Vagina (tissue), 2 donors: ENCODE measurements around the gene C10orf105.

ENCODE experiments used
- CTCF ChIP-seq, 3 experiments: fragments of 450-650 bp in 2 of 3; fragments of 200-600 bp in 1 of 3; sonication (generic) in 1 of 3; IDR thresholded peaks; one replicate each; pipeline ENCODE4 v1.5.1; 2017 to 2019; ENCODE audit warnings: antibody characterized with exemption in 3 of 3, mild to moderate bottlenecking in 2 of 3, moderate library complexity in 2 of 3
- POLR2A ChIP-seq, 2 donors: fragments of 450-650 bp; IDR thresholded peaks; one replicate each; pipeline ENCODE4 v1.6.1; 2017; ENCODE audit warnings: antibody characterized with exemption in 2 of 2, mild to moderate bottlenecking in 2 of 2, moderate library complexity in 2 of 2
- POLR2AphosphoS5 ChIP-seq, 2 donors: sonication (generic); formaldehyde crosslinking; IDR thresholded peaks; one replicate each; pipeline ENCODE4 v1.9.0; 2017; ENCODE audit warnings: antibody characterized with exemption in 2 of 2, mild to moderate bottlenecking in 2 of 2, low read depth in 1 of 2; ENCODE audit not compliant: insufficient read depth in 1 of 2

DNA sequence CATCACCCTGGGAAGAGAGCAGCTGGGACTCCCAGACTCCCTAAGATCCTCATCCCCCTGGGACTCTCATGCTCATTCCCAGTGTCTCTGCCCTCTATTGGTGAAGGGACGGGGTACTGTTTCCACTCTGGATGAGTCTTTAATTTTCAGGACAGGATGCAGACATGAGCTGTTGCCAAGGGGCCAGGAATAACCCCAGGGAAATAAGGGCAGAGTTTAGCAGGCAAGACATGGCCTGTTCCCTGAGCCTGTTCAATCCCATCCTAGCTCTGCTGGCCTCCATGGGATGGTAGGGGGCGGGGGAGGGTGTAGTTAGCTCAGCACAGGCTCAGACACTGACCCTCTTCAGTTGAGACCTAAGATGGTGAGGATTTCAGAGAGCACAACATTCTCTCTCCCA lies 14.0 kb downstream of the C10orf105 start:
- no peak for TF ChIP-seq CTCF (IDR thresholded peaks at IDR 0.05)
- TF ChIP-seq POLR2A (IDR thresholded peaks at IDR 0.05): no peak
- no peak for TF ChIP-seq POLR2AphosphoS5 (IDR thresholded peaks at IDR 0.05; ENCODE audit: insufficient read depth in 1 of 2, low read depth in 1 of 2)
